Measurements from ENCODE around the gene SND1. TPM values are rescaled to one million over a fixed set of nuclear protein-coding genes. Genes with fewer than 3 reads are reported as not detected.
A peak's percentile ranks its signal among the peaks of the same experiment; 100 is the strongest.

The SND1 gene
- total RNA-seq, 1 donor, result 241 TPM

GRCh38 chr7:128066395-128066794, 414.4 kb downstream of the SND1 start:
- TF ChIP-seq, protein P1, sequence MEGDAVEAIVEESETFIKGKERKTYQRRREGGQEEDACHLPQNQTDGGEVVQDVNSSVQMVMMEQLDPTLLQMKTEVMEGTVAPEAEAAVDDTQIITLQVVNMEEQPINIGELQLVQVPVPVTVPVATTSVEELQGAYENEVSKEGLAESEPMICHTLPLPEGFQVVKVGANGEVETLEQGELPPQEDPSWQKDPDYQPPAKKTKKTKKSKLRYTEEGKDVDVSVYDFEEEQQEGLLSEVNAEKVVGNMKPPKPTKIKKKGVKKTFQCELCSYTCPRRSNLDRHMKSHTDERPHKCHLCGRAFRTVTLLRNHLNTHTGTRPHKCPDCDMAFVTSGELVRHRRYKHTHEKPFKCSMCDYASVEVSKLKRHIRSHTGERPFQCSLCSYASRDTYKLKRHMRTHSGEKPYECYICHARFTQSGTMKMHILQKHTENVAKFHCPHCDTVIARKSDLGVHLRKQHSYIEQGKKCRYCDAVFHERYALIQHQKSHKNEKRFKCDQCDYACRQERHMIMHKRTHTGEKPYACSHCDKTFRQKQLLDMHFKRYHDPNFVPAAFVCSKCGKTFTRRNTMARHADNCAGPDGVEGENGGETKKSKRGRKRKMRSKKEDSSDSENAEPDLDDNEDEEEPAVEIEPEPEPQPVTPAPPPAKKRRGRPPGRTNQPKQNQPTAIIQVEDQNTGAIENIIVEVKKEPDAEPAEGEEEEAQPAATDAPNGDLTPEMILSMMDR (IDR thresholded peaks at IDR 0.05; ENCODE audit: insufficient read depth, low read depth, low read length), result no peak
- H3K4me3 ChIP-seq (ENCODE audit: low read depth, low read length), result no peak overlapping the region
- no peak for DNase-seq (ENCODE audit: low read depth)

DNA sequence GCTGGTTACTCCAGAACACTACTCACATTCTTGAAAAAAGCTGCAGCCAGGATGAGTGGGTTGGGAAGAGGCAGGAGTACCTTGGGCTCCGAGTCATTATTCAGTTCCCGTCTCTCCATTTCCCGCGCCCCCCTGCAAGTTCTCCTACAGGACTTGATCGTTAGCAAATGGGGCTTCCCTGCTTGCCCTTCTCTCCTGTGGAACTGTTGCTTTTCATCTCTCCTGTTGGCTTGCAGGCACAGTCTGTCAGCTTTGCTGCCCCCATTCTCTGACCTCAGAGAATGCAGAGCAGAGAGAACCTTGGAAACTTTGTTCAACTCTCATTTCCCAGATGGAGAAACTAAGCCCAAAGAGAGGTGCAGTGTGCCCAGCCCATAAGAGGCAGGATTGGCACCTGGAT, 414.9 kb downstream of the SND1 start:
- TF ChIP-seq, protein P1 (IDR thresholded peaks at IDR 0.05; ENCODE audit: insufficient read depth, low read depth, low read length), result peak; percentile 16
- no peak overlapping the region for H3K4me3 ChIP-seq (ENCODE audit: low read depth, low read length)
- no peak for DNase-seq (ENCODE audit: low read depth)

GRCh38 chr7:128067983-128068382, 416.0 kb downstream of the SND1 start:
- DNase-seq (ENCODE audit: low read depth), result no peak
- H3K4me3 ChIP-seq (ENCODE audit: low read depth, low read length), result no peak overlapping the region
- TF ChIP-seq, protein P1 (IDR thresholded peaks at IDR 0.05; ENCODE audit: insufficient read depth, low read depth, low read length), result no peak

DNA sequence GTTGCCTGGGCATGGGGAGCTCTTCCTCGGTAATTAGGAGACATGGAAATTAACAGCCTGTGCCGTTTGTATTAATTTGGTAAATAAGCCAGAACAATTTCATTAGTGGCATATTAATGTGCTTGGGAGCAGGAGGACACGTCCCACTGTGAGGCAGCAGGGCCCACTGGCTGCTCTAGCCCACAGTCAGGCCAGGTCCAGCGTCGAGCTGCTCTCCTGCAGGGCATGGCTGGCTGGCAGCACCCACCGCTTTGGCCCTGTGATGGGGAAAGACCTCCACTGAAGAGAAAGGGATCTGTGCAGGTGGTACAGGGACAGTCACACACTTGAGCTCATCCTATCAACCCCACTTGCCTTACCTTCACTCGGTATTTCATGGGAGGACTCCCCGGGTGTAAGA, 416.8 kb downstream of the SND1 start:
- H3K4me3 ChIP-seq (ENCODE audit: low read depth, low read length), result no peak overlapping the region
- no peak for DNase-seq (ENCODE audit: low read depth)
- TF ChIP-seq, protein P1 (IDR thresholded peaks at IDR 0.05; ENCODE audit: insufficient read depth, low read depth, low read length), result no peak

- TF ChIP-seq, protein P1 (IDR thresholded peaks at IDR 0.05; ENCODE audit: insufficient read depth, low read depth, low read length), result no peak
- DNase-seq (ENCODE audit: low read depth), result peak; percentile 6
- no peak overlapping the region for H3K4me3 ChIP-seq (ENCODE audit: low read depth, low read length)
Observed at GRCh38 chr7:128069373-128070364, 417.7 kb downstream of the SND1 start.

- H3K4me3 ChIP-seq (ENCODE audit: low read depth, low read length), result no peak overlapping the region
- TF ChIP-seq, protein P1 (IDR thresholded peaks at IDR 0.05; ENCODE audit: insufficient read depth, low read depth, low read length), result no peak
Observed at GRCh38 chr7:128071376-128071775, 419.4 kb downstream of the SND1 start.

More at GRCh38 chr7:128071376-128071775, 419.4 kb downstream of the SND1 start:
- DNase-seq (ENCODE audit: low read depth), result no peak
